ENCODE measurements around the gene SARS1. TPM values are rescaled to one million over a fixed set of nuclear protein-coding genes. Genes with fewer than 3 reads are reported as not detected.
"Not testable (repeated sequence)": the region's sequence is repeated elsewhere in the genome, so short reads cannot be mapped to it uniquely, and the experiment has no call there.

Gene SARS1
- total and polyA plus RNA-seq, 2 donors (not counting 1 experiment from before 2014, with no cell fraction given) = 237 to 437 TPM

- Histone ChIP-seq H3K9me3 (ENCODE audit: control insufficient read depth, insufficient read depth, low read depth, low read length) (no peaks in the 10 kb centered on the region), H3K36me3 (ENCODE audit: control insufficient read depth, insufficient read depth, low read length) (no peaks in the 10 kb centered on the region), H3K4me3 (replicated peaks in 1 of 4; ENCODE audit: control extremely low read depth in 1 of 4, insufficient read depth in 1 of 4, low read depth in 3 of 4, low read length in 4 of 4) (peak overlapping the region; percentile 80 to 91 (median 88)), H3K27ac (ENCODE audit: insufficient read depth, low read length) (peak overlapping the region; percentile 96), H3K79me2 (ENCODE audit: control insufficient read depth, insufficient read depth, low read length) (peaks cover 54% of the 10 kb centered on the region), H3K9ac (ENCODE audit: insufficient read depth, low read length) (peak overlapping the region; percentile 81), H3K4me1 (ENCODE audit: control insufficient read depth, extremely low read depth, insufficient read depth, low read length) (no peaks in the 10 kb centered on the region), H2AFZ (ENCODE audit: low read length) (no peak overlapping the region), H3K4me2 (ENCODE audit: extremely low read depth, insufficient read depth, low read length) (peak overlapping the region; percentile 92), H4K20me1 (ENCODE audit: control insufficient read depth, extremely low read depth, insufficient read depth, low read length) (peaks cover 4% of the 10 kb centered on the region), H3K27me3 (ENCODE audit: control insufficient read depth, insufficient read depth, low read length) (no peaks in the 10 kb centered on the region)
- TF ChIP-seq EZH2 (IDR thresholded peaks at IDR 0.05; ENCODE audit: low read length, missing control alignments) = no peak
- TF ChIP-seq CTCF (conservative IDR thresholded peaks at IDR 0.05 in 1 of 2, IDR thresholded peaks at IDR 0.05 in 1 of 2; ENCODE audit: low read depth in 1 of 2, low read length in 2 of 2) = no peak
- DNase-seq (ENCODE audit: low read depth in 2 of 2) = peak; percentile 89 to 96
Observed at GRCh38 chr1:109214695-109215623, 1.2 kb downstream of the SARS1 start.

- Histone ChIP-seq H3K4me3 (replicated peaks in 1 of 4; ENCODE audit: control extremely low read depth in 1 of 4, insufficient read depth in 1 of 4, low read depth in 3 of 4, low read length in 4 of 4) (peak overlapping the region in 1 of 4 experiments; percentile 46), H3K36me3 (ENCODE audit: control insufficient read depth, insufficient read depth, low read length) (no peaks in the 10 kb centered on the region), H3K27ac (ENCODE audit: insufficient read depth, low read length) (no peak overlapping the region), H3K4me2 (ENCODE audit: extremely low read depth, insufficient read depth, low read length) (no peak overlapping the region), H3K4me1 (ENCODE audit: control insufficient read depth, extremely low read depth, insufficient read depth, low read length) (no peaks in the 10 kb centered on the region), H3K79me2 (ENCODE audit: control insufficient read depth, insufficient read depth, low read length) (peaks cover 68% of the 10 kb centered on the region), H2AFZ (ENCODE audit: low read length) (no peak overlapping the region), H3K9me3 (ENCODE audit: control insufficient read depth, insufficient read depth, low read depth, low read length) (no peaks in the 10 kb centered on the region), H4K20me1 (ENCODE audit: control insufficient read depth, extremely low read depth, insufficient read depth, low read length) (peaks cover 7% of the 10 kb centered on the region), H3K27me3 (ENCODE audit: control insufficient read depth, insufficient read depth, low read length) (no peaks in the 10 kb centered on the region), H3K9ac (ENCODE audit: insufficient read depth, low read length) (no peak overlapping the region)
- DNase-seq (ENCODE audit: low read depth in 2 of 2) = no peak
- TF ChIP-seq CTCF (conservative IDR thresholded peaks at IDR 0.05 in 1 of 2, IDR thresholded peaks at IDR 0.05 in 1 of 2; ENCODE audit: low read depth in 1 of 2, low read length in 2 of 2) = no peak
- no peak for TF ChIP-seq EZH2 (IDR thresholded peaks at IDR 0.05; ENCODE audit: low read length, missing control alignments)
Observed at GRCh38 chr1:109216662-109217061, 2.9 kb downstream of the SARS1 start.

DNA sequence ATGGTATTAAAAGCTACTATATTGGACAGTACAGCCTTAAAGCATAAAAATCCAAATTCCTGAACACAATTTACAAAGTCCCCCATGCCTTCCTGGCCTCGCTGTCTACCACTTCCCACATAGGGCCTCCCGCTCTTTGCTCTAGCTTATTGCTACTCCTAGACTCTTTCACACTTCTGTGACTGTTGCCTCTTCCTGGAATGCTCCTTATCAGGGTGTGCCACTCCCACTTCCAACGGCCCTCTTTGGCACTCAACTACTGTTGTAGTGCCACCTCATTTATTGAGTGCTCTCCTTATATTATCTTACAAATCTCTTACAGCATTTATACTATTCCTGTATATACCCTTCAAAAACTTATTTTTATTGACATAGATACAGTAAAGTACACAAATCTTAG lies 4.8 kb downstream of the SARS1 start:
- Histone ChIP-seq H2AFZ (ENCODE audit: low read length) (no peak overlapping the region), H3K36me3 (ENCODE audit: control insufficient read depth, insufficient read depth, low read length) (no peaks in the 10 kb centered on the region), H4K20me1 (ENCODE audit: control insufficient read depth, extremely low read depth, insufficient read depth, low read length) (peaks cover 7% of the 10 kb centered on the region), H3K4me2 (ENCODE audit: extremely low read depth, insufficient read depth, low read length) (no peak overlapping the region), H3K4me3 (replicated peaks in 1 of 4; ENCODE audit: control extremely low read depth in 1 of 4, insufficient read depth in 1 of 4, low read depth in 3 of 4, low read length in 4 of 4) (no peak overlapping the region), H3K9me3 (ENCODE audit: control insufficient read depth, insufficient read depth, low read depth, low read length) (no peaks in the 10 kb centered on the region), H3K79me2 (ENCODE audit: control insufficient read depth, insufficient read depth, low read length) (peaks cover 83% of the 10 kb centered on the region), H3K9ac (ENCODE audit: insufficient read depth, low read length) (no peak overlapping the region), H3K27ac (ENCODE audit: insufficient read depth, low read length) (no peak overlapping the region), H3K27me3 (ENCODE audit: control insufficient read depth, insufficient read depth, low read length) (no peaks in the 10 kb centered on the region), H3K4me1 (ENCODE audit: control insufficient read depth, extremely low read depth, insufficient read depth, low read length) (no peaks in the 10 kb centered on the region)
- no peak for TF ChIP-seq CTCF (conservative IDR thresholded peaks at IDR 0.05 in 1 of 2, IDR thresholded peaks at IDR 0.05 in 1 of 2; ENCODE audit: low read depth in 1 of 2, low read length in 2 of 2)
- TF ChIP-seq EZH2 (IDR thresholded peaks at IDR 0.05; ENCODE audit: low read length, missing control alignments) = no peak
- peak in 1 of 2 donors; percentile 22 for DNase-seq (ENCODE audit: low read depth in 2 of 2)

GRCh38 chr1:109221201-109221600 lies 7.5 kb downstream of the SARS1 start:
- not testable (repeated sequence) for H4K20me1 ChIP-seq (ENCODE audit: control insufficient read depth, extremely low read depth, insufficient read depth, low read length); H3K9me3 ChIP-seq (ENCODE audit: control insufficient read depth, insufficient read depth, low read depth, low read length); H2AFZ ChIP-seq (ENCODE audit: low read length); DNase-seq (ENCODE audit: low read depth in 2 of 2); H3K4me2 ChIP-seq (ENCODE audit: extremely low read depth, insufficient read depth, low read length); H3K27ac ChIP-seq (ENCODE audit: insufficient read depth, low read length); H3K9ac ChIP-seq (ENCODE audit: insufficient read depth, low read length); H3K4me3 ChIP-seq (replicated peaks in 1 of 4; ENCODE audit: control extremely low read depth in 1 of 4, insufficient read depth in 1 of 4, low read depth in 3 of 4, low read length in 4 of 4); H3K27me3 ChIP-seq (ENCODE audit: control insufficient read depth, insufficient read depth, low read length); H3K4me1 ChIP-seq (ENCODE audit: control insufficient read depth, extremely low read depth, insufficient read depth, low read length); H3K36me3 ChIP-seq (ENCODE audit: control insufficient read depth, insufficient read depth, low read length)
- H3K79me2 ChIP-seq (ENCODE audit: control insufficient read depth, insufficient read depth, low read length) = peaks cover 68% of the 10 kb centered on the region
